Measurements from ENCODE around the gene POU2AF2.

POU2AF2 gene

DNA sequence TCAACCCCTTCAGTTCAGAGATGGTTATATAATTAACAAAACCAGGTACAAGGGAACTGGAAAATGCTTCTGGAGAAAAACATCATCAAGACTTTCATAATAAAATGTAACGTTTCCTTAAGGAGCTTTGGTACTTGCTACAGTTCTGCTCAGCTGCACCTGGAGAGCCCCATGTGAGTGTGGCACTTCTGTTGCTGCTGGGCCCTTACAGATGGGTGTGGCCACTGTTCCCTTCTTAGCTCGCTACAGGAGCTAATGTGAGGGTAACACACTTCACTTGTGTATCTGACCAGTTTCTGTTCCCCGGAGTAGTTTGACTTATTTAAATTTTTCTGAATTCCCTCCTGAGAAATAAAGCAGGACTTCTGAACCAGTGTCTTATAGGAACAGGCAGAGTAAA is 56.8 kb downstream of the POU2AF2 start:
- H3K36me3 ChIP-seq (ENCODE audit: control insufficient read depth in 2 of 2, insufficient read depth in 1 of 2, low read length in 2 of 2): no peaks in the 10 kb centered on the region
- TF ChIP-seq ZNF335 (tag by site-specific recombination; conservative IDR thresholded peaks at IDR 0.05): peak; percentile 22; the same call in 1 of the 2 replicates
- TF ChIP-seq ZNF561 (tag by site-specific recombination; IDR thresholded peaks at IDR 0.05; ENCODE audit: borderline replicate concordance): no peak
- no peak for TF ChIP-seq ZIC2 (tag by site-specific recombination; IDR thresholded peaks at IDR 0.05)
- ChIA-PET POLR2A (no interaction called here), CTCF (interaction anchor here (1.3 kb wide), 1 partner anchor 121 kb away, joined by 4 read pairs; no protein-coding TSS in a partner anchor)
- H3K4me3 ChIP-seq (ENCODE audit: low read depth, low read length): no peak overlapping the region
- no peaks in the 10 kb centered on the region for H3K9me3 ChIP-seq (ENCODE audit: control insufficient read depth, insufficient read depth, low read depth, low read length)
- 0 out of 2 replicates have a peak overlapping the region, but pooled peaks have one; percentile 14 for H3K27ac ChIP-seq (ENCODE audit: extremely low read depth, low read depth, low read length)
- H3K4me1 ChIP-seq (ENCODE audit: control insufficient read depth, insufficient read depth, low read length): no peaks in the 10 kb centered on the region

DNA sequence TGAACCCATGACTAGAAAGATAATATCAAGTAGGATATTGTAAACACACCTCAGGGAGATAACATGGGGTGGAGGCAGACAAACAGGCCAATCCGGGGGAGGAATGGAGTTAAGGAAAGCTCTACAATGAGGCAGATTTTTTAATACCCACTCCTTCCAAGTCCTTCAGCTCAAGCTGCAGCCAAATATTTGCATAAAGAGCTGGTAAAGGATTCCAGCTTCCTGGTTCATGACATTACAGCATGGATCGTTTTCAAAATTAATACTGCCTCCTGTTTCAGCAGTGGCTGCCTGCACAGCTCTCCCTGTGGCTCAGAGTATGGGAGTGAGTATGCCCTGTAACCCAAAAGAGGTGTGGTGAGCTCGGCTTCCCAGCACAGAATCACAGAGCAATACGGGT is 57.9 kb downstream of the POU2AF2 start:
- CTCF ChIA-PET: interaction anchor here (0.6 to 1.2 kb wide), 3 partner anchors 21 to 1364 kb away, joined by 4 to 6 read pairs (median 4); no protein-coding TSS in a partner anchor
- Histone ChIP-seq H3K9me3 (ENCODE audit: control insufficient read depth, insufficient read depth, low read depth, low read length) (no peaks in the 10 kb centered on the region), H3K27ac (ENCODE audit: extremely low read depth, low read depth, low read length) (no peak overlapping the region), H3K4me1 (ENCODE audit: control insufficient read depth, insufficient read depth, low read length) (no peaks in the 10 kb centered on the region), H3K36me3 (ENCODE audit: control insufficient read depth in 2 of 2, insufficient read depth in 1 of 2, low read length in 2 of 2) (no peaks in the 10 kb centered on the region), H3K4me3 (ENCODE audit: low read depth, low read length) (no peak overlapping the region)
- POLR2A ChIA-PET: interaction anchor here (1.0 kb wide), 1 partner anchor 17 kb away, joined by 5 read pairs; no protein-coding TSS in a partner anchor
- TF ChIP-seq ZNF350 (tag by site-specific recombination; IDR thresholded peaks at IDR 0.05): peak; percentile 89
- TF ChIP-seq BCL11B (tag by site-specific recombination; IDR thresholded peaks at IDR 0.05; ENCODE audit: low read depth): no peak
- TF ChIP-seq, protein P1, sequence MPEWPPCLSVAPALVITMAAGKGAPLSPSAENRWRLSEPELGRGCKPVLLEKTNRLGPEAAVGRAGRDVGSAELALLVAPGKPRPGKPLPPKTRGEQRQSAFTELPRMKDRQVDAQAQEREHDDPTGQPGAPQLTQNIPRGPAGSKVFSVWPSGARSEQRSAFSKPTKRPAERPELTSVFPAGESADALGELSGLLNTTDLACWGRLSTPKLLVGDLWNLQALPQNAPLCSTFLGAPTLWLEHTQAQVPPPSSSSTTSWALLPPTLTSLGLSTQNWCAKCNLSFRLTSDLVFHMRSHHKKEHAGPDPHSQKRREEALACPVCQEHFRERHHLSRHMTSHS (tag by site-specific recombination; IDR thresholded peaks at IDR 0.05): no peak
- no peak for TF ChIP-seq ZNF174 (tag by site-specific recombination; IDR thresholded peaks at IDR 0.05)
- no peak for TF ChIP-seq KLF1 (tag by site-specific recombination; IDR thresholded peaks at IDR 0.05)
- TF ChIP-seq, protein P2, sequence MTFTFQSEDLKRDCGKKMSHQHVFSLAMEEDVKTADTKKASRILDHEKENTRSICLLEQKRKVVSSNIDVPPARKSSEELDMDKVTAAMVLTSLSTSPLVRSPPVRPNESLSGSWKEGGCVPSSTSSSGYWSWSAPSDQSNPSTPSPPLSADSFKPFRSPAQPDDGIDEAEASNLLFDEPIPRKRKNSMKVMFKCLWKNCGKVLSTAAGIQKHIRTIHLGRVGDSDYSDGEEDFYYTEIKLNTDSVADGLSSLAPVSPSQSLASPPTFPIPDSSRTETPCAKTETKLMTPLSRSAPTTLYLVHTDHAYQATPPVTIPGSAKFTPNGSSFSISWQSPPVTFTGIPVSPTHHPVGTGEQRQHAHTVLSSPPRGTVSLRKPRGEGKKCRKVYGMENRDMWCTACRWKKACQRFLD (tag by site-specific recombination; IDR thresholded peaks at IDR 0.05): no peak
- TF ChIP-seq ZNF211 (tag by site-specific recombination; IDR thresholded peaks at IDR 0.05; ENCODE audit: low read depth): no peak
- 0 out of 2 replicates have a peak, but pooled peaks have one; percentile 31 for TF ChIP-seq ZBTB17 (tag by site-specific recombination; IDR thresholded peaks at IDR 0.05)
- TF ChIP-seq, protein P3, sequence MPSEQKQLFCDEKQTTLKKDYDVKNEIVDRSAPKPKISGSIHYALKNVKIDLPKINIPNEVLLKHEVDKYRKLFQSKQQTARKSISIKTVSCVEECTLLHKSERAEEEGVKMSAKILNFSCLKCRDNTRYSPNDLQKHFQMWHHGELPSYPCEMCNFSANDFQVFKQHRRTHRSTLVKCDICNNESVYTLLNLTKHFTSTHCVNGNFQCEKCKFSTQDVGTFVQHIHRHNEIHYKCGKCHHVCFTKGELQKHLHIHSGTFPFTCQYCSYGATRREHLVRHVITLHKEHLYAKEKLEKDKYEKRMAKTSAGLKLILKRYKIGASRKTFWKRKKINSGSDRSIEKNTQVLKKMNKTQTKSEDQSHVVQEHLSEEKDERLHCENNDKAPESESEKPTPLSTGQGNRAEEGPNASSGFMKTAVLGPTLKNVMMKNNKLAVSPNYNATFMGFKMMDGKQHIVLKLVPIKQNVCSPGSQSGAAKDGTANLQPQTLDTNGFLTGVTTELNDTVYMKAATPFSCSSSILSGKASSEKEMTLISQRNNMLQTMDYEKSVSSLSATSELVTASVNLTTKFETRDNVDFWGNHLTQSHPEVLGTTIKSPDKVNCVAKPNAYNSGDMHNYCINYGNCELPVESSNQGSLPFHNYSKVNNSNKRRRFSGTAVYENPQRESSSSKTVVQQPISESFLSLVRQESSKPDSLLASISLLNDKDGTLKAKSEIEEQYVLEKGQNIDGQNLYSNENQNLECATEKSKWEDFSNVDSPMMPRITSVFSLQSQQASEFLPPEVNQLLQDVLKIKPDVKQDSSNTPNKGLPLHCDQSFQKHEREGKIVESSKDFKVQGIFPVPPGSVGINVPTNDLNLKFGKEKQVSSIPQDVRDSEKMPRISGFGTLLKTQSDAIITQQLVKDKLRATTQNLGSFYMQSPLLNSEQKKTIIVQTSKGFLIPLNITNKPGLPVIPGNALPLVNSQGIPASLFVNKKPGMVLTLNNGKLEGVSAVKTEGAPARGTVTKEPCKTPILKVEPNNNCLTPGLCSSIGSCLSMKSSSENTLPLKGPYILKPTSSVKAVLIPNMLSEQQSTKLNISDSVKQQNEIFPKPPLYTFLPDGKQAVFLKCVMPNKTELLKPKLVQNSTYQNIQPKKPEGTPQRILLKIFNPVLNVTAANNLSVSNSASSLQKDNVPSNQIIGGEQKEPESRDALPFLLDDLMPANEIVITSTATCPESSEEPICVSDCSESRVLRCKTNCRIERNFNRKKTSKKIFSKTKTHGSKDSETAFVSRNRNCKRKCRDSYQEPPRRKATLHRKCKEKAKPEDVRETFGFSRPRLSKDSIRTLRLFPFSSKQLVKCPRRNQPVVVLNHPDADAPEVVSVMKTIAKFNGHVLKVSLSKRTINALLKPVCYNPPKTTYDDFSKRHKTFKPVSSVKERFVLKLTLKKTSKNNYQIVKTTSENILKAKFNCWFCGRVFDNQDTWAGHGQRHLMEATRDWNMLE (tag by site-specific recombination; conservative IDR thresholded peaks at IDR 0.05; ENCODE audit: low read depth): no peak
- TF ChIP-seq ZSCAN30 (tag by site-specific recombination; IDR thresholded peaks at IDR 0.05): no peak
- TF ChIP-seq, protein P4, sequence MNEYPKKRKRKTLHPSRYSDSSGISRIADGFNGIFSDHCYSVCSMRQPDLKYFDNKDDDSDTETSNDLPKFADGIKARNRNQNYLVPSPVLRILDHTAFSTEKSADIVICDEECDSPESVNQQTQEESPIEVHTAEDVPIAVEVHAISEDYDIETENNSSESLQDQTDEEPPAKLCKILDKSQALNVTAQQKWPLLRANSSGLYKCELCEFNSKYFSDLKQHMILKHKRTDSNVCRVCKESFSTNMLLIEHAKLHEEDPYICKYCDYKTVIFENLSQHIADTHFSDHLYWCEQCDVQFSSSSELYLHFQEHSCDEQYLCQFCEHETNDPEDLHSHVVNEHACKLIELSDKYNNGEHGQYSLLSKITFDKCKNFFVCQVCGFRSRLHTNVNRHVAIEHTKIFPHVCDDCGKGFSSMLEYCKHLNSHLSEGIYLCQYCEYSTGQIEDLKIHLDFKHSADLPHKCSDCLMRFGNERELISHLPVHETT (tag by site-specific recombination; IDR thresholded peaks at IDR 0.05): no peak
- no peak for TF ChIP-seq OVOL3 (tag by site-specific recombination; IDR thresholded peaks at IDR 0.05)
- TF ChIP-seq SCRT1 (tag by site-specific recombination; IDR thresholded peaks at IDR 0.05; ENCODE audit: borderline replicate concordance): no peak
- TF ChIP-seq, protein P5, sequence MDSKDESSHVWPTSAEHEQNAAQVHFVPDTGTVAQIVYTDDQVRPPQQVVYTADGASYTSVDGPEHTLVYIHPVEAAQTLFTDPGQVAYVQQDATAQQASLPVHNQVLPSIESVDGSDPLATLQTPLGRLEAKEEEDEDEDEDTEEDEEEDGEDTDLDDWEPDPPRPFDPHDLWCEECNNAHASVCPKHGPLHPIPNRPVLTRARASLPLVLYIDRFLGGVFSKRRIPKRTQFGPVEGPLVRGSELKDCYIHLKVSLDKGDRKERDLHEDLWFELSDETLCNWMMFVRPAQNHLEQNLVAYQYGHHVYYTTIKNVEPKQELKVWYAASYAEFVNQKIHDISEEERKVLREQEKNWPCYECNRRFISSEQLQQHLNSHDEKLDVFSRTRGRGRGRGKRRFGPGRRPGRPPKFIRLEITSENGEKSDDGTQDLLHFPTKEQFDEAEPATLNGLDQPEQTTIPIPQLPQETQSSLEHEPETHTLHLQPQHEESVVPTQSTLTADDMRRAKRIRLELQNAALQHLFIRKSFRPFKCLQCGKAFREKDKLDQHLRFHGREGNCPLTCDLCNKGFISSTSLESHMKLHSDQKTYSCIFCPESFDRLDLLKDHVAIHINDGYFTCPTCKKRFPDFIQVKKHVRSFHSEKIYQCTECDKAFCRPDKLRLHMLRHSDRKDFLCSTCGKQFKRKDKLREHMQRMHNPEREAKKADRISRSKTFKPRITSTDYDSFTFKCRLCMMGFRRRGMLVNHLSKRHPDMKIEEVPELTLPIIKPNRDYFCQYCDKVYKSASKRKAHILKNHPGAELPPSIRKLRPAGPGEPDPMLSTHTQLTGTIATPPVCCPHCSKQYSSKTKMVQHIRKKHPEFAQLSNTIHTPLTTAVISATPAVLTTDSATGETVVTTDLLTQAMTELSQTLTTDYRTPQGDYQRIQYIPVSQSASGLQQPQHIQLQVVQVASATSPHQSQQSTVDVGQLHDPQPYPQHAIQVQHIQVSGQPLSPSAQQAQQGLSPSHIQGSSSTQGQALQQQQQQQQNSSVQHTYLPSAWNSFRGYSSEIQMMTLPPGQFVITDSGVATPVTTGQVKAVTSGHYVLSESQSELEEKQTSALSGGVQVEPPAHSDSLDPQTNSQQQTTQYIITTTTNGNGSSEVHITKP (tag by site-specific recombination; IDR thresholded peaks at IDR 0.05): peak; percentile 64
- no peak for TF ChIP-seq ZNF223 (tag by site-specific recombination; IDR thresholded peaks at IDR 0.05)
- TF ChIP-seq, protein P6, sequence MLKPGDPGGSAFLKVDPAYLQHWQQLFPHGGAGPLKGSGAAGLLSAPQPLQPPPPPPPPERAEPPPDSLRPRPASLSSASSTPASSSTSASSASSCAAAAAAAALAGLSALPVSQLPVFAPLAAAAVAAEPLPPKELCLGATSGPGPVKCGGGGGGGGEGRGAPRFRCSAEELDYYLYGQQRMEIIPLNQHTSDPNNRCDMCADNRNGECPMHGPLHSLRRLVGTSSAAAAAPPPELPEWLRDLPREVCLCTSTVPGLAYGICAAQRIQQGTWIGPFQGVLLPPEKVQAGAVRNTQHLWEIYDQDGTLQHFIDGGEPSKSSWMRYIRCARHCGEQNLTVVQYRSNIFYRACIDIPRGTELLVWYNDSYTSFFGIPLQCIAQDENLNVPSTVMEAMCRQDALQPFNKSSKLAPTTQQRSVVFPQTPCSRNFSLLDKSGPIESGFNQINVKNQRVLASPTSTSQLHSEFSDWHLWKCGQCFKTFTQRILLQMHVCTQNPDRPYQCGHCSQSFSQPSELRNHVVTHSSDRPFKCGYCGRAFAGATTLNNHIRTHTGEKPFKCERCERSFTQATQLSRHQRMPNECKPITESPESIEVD (tag by site-specific recombination; IDR thresholded peaks at IDR 0.05): no peak
- TF ChIP-seq ZNF837 (tag by site-specific recombination; IDR thresholded peaks at IDR 0.05): no peak
- peak; percentile 55; the same call in 1 of the 2 replicates for TF ChIP-seq ZNF549 (tag by site-specific recombination; IDR thresholded peaks at IDR 0.05)

Measured in HEK293 (cell line).